22Rv1 (cell line): ENCODE results near the gene RABL6.
"Not testable (repeated sequence)": the region's sequence is repeated elsewhere in the genome, so short reads cannot be mapped to it uniquely, and the experiment has no call there.

ENCODE experiments used
- H3K27ac ChIP-seq: fragments of 450-650 bp; 2 replicates; pipeline ENCODE4 v1.5.1; 2017
- CTCF ChIP-seq: fragments of 450-650 bp; IDR thresholded peaks from 2 replicates; pipeline ENCODE4 v1.5.1; 2017; ENCODE audit warnings: mild to moderate bottlenecking
- ZFX ChIP-seq: fragments of 450-650 bp; IDR thresholded peaks from 2 replicates; pipeline ENCODE4 v1.6.1; 2017; ENCODE audit warnings: antibody characterized with exemption, borderline replicate concordance

RABL6 gene

GRCh38 chr9:136868644-136869043 is 60.9 kb downstream of the RABL6 start:
- TF ChIP-seq ZFX (no peak), CTCF (no peak)
- no peak overlapping the region for H3K27ac ChIP-seq

- not testable (repeated sequence) for H3K27ac ChIP-seq
Observed at GRCh38 chr9:136869611-136870010, 61.9 kb downstream of the RABL6 start.

- H3K27ac ChIP-seq = no peak overlapping the region
- no peak for TF ChIP-seq ZFX
- TF ChIP-seq CTCF = no peak
Observed at GRCh38 chr9:136875155-136875554, 67.4 kb downstream of the RABL6 start.

- no peak overlapping the region for H3K27ac ChIP-seq
- TF ChIP-seq CTCF (no peak), ZFX (no peak)
Observed at GRCh38 chr9:136876476-136876875, 68.7 kb downstream of the RABL6 start.

GRCh38 chr9:136880651-136881050 is 72.9 kb downstream of the RABL6 start:
- H3K27ac ChIP-seq = no peak overlapping the region
- no peak for TF ChIP-seq CTCF
- TF ChIP-seq ZFX = no peak

GRCh38 chr9:136881691-136882108 is 74.0 kb downstream of the RABL6 start:
- TF ChIP-seq ZFX = no peak
- TF ChIP-seq CTCF = no peak
- no peak overlapping the region for H3K27ac ChIP-seq

GRCh38 chr9:136882109-136882946 is 74.6 kb downstream of the RABL6 start:
- H3K27ac ChIP-seq = no peak overlapping the region
- TF ChIP-seq CTCF (no peak), ZFX (no peak)

GRCh38 chr9:136882947-136883283 is 75.2 kb downstream of the RABL6 start:
- not testable (repeated sequence) for H3K27ac ChIP-seq

- H3K27ac ChIP-seq = not testable (repeated sequence)
Observed at GRCh38 chr9:136883670-136884069, 75.9 kb downstream of the RABL6 start.
